Measurements from ENCODE around the gene SLC41A2.

DNA sequence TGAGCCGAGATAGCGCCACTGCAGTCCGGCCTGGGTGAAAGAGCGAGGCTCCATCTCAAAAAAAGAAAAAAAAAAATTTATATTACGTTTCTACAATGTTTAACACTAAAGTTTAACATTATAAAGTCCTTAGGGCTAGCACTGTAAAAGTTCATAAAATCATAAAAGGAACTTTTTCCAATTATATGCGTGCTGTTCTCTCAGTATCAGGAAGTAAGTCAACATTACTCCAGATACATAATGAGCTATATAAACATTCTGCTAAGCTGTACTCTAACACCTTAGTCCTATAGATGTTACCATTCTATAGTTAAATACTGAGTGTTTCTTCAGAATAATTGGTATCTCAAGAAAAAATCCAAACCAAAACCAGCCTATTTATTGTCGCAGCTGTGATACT lies 32.6 kb downstream of the SLC41A2 start:
- TF ChIP-seq, protein P1, sequence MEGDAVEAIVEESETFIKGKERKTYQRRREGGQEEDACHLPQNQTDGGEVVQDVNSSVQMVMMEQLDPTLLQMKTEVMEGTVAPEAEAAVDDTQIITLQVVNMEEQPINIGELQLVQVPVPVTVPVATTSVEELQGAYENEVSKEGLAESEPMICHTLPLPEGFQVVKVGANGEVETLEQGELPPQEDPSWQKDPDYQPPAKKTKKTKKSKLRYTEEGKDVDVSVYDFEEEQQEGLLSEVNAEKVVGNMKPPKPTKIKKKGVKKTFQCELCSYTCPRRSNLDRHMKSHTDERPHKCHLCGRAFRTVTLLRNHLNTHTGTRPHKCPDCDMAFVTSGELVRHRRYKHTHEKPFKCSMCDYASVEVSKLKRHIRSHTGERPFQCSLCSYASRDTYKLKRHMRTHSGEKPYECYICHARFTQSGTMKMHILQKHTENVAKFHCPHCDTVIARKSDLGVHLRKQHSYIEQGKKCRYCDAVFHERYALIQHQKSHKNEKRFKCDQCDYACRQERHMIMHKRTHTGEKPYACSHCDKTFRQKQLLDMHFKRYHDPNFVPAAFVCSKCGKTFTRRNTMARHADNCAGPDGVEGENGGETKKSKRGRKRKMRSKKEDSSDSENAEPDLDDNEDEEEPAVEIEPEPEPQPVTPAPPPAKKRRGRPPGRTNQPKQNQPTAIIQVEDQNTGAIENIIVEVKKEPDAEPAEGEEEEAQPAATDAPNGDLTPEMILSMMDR (IDR thresholded peaks at IDR 0.05): no peak
- TF ChIP-seq EP300 (IDR thresholded peaks at IDR 0.05): no peak

Data from upper lobe of left lung (tissue), 4 donors.